Kidney glomerular epithelial cell (primary cell): ENCODE data around the gene TGM3.

Source experiments
- DNase-seq: peaks from one replicate; lab custom pipeline; 2025; lab: John Stamatoyannopoulos, UW

Gene TGM3

DNA sequence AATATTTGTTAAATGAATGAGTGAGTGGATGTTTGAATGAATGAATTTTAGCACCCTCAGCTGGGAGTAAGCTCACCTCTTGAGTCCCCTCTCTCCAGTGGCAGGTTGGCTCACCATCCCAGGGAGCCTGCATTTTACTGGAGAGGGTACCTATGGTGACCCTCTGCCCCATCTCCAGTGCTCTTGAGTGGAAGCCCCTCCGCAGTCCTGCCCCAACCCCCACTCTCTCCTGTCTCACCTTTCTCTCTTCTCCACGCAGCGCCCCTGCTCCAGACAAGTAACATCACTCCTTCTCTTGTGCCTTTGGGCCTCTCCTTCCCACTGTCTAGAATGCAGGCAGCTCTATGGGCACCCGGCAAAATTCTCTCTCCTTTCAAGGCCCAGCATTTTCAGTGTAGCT, 11.3 kb downstream of the TGM3 start:
- no peak for DNase-seq

DNA sequence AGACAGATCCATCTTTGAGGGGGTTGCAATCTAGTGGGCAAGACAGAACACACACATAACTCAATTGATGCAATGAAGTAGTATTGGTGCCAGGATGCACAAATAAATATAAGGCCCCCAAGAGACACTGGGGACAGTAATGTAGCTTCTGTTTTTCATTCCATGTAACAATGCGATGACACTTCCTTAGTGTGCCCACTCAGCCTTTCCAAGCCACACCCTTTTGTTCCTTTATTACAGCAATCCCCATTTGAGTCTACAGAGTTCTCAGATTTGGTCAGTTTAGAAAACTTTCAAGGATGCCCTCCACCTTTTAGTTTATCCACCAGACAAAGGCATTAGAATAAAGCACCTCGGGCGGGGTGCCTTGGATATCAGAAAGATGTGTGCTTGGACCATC, 15.5 kb downstream of the TGM3 start:
- no peak for DNase-seq

- DNase-seq, result no peak
Measured at GRCh38 chr20:2312876-2313275, 17.1 kb downstream of the TGM3 start.

- no peak for DNase-seq
Measured at GRCh38 chr20:2313316-2313715, 17.5 kb downstream of the TGM3 start.

- no peak for DNase-seq
Measured at GRCh38 chr20:2314759-2315439, 19.1 kb downstream of the TGM3 start.

DNA sequence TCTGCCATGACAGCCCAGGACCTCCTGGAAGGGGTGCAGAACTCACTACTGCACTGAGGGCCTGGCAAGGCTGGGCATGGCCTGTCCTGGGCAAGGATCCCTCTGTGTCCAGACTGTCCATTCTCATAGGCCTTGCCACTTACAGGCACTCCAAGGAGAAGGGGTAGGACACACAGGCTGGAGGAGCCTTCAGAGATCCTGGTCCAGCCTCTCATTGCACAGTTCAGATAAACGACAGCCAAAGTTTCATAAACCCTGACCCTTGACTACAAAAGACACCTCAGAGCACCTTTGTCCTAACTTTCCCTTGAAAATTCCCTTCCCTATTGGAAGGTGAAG, 19.6 kb downstream of the TGM3 start:
- no peak for DNase-seq

DNA sequence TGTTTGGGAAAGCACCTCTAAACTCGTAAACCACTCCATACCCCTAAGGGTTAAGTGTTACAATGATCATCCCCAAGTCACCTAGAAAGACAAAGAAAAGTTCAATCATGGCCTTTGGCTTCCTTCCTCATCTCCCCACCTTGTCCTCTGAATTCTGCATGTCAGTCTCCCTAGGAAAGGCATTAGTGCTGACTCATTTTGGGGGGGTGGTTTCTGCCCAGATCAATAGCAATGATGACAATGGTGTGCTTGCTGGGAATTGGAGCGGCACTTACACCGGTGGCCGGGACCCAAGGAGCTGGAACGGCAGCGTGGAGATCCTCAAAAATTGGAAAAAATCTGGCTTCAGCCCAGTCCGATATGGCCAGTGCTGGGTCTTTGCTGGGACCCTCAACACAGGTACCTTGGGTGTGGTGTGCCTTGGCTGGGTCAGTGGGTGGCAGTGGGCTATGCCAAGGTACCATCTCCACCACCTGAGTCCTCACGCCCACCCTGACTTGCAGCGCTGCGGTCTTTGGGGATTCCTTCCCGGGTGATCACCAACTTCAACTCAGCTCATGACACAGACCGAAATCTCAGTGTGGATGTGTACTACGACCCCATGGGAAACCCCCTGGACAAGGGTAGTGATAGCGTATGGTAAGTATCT, 21.2 kb downstream of the TGM3 start:
- DNase-seq, result no peak

- DNase-seq, result no peak
Measured at GRCh38 chr20:2320813-2321658, 25.2 kb downstream of the TGM3 start.

DNA sequence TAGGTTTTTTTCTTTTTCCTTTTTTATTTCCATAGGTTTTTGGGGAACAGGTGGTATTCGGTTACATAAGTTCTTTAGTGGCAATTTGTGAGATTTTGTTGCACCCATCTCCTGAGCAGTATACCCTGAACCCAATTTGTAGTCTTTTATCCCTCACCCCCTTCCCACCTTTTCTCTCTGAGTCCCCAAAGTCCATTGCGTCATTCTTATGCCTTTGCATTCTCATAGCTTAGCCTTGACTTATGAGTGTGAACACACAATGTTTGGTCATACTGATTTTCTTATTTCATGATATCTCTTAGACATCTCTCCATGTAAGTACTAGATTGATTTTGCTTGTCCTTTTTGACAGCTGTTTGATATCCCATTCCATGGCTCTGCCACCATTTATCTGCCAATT, 27.2 kb downstream of the TGM3 start:
- no peak for DNase-seq

GRCh38 chr20:2326046-2326445, 30.2 kb downstream of the TGM3 start:
- DNase-seq, result no peak

- DNase-seq, result no peak
Measured at GRCh38 chr20:2327620-2328555, 32.1 kb downstream of the TGM3 start.

DNA sequence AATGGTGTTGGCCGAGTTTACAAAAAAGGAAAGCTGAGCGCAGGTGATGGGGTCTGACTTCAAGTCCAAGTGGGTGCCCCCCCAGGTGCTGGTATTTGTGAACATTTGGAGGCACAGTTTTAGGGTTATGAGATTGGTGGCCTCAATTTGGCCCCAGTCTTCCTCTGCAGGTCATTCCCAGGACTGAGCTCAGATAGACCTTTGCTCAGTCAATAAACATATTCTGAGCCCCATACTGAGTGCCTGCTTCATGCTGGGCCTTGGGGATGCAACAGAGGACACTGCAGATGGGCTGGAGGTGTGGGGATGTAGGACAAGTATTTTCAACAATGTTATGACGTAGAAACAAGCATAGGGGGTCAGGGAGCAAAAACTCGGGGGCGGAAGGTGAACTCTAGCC, 33.5 kb downstream of the TGM3 start:
- DNase-seq, result no peak

DNA sequence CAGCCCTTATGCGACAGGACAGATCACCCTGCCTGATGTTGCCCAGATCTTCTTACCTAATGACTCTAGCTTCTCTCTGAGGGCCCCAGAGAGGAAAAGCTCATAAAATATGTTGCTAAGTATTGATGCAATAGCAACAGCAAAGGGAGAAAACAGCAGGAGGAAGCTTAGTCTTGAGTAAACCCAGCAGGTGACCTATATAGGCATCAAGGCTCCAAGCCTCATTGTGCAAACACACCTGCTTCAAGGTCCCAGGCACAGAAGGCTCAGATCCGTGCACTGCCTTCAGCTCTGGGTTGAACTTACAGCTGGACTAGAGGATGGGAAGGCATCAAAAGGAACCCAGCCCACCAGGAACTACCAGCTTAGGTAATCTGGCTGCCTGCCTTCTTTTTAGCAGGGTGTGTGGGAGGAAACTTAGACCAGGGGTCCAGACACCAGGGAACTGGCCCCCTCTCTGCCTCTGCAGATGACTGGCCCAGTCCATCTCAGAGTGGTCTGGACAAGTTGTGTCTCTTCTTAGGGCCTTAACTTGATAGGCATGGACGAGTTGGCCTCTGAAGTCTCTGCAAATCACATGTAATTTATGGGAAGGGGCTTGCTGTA, 34.4 kb downstream of the TGM3 start:
- no peak for DNase-seq

DNA sequence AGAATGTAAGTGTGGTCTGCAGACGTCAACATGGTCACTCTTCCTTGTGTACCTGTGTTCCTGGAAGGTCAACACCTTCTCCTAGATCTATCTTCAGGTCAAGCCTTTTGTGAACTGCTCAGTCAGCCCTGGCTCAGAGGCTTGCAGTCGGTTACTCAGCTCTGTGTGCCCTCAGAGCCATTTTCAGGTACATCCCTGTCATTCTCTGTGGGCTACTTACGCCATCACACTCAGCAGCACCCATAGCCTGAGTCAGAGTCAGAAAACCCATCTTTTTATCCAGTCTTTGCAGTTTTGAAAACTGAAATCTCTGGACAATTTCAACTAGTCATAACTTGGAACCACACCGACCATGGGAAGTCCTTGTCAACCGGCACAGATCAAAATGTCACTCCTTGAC, 35.3 kb downstream of the TGM3 start:
- no peak for DNase-seq

- DNase-seq, result no peak
Measured at GRCh38 chr20:2331901-2332565, 36.2 kb downstream of the TGM3 start.

DNA sequence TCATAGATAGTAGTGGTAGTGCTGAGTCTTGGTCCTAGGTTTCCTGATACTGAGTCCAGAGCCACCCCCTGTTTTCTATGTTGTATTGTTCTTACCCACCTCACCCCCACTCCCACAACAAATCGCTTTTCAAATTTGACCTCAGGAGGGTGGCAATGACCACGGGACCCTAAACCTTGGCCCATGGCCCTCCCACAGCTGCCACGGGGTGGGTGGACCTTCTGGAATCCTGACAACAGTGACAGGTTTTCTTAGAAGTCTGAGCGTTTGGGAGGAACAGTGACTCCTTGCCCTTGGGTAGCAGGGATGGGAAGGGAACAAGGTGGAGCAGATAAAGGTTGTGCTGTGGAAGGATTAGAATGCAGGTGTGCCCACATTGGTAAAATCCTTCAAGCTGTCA, 36.9 kb downstream of the TGM3 start:
- DNase-seq, result no peak

- DNase-seq, result no peak
Measured at GRCh38 chr20:2333821-2334220, 38.0 kb downstream of the TGM3 start.

DNA sequence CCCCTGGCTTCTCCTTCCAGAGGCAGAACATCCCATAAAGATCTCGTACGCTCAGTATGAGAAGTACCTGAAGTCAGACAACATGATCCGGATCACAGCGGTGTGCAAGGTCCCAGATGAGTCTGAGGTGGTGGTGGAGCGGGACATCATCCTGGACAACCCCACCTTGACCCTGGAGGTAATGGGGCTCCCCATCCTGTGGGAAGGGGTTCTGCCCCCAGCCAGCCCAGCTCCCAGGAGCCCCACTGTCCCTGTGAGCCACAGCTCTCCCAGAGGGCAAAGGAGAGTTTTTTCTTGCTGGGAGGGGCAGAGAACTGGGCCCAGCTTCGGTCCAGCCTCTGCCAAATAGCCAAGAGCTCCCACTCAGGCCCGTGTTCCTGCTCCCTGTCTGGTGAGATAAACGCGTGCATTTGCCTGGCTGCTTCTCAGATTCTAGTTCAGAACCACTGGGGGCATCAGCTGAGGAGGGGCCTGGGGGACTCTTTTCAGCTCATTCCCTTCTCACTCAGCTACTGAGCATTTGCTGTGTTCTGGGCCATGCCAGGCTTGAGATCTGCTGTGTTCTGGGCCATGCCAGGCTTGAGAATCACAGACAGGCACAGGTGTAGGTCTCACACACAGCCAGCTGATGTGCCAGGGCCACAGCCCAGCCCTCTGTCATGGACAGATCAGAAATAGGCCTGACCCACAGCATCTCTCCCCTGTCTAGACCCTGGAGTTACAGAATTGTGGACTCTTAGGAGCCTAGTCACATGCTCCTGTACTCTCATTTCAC, 39.5 kb downstream of the TGM3 start:
- no peak for DNase-seq

GRCh38 chr20:2336471-2336870, 40.7 kb downstream of the TGM3 start:
- DNase-seq, result no peak

- DNase-seq, result no peak
Measured at GRCh38 chr20:2337142-2337541, 41.3 kb downstream of the TGM3 start.
